Hematopoietic multipotent progenitor cell treated with erythropoietin and hydrocortisone succinate and interleukin-3 and kit ligand, for 4 days (in vitro differentiated cells): ENCODE results near the gene SOX2.
"Not testable (repeated sequence)": the region's sequence is repeated elsewhere in the genome, so short reads cannot be mapped to it uniquely, and the experiment has no call there.

ENCODE experiments used
- DNase-seq: peaks from one replicate; pipeline ENCODE4 v3.0.0-alpha.2; 2015

The SOX2 gene

GRCh38 chr3:181724192-181724965 is 12.7 kb downstream of the SOX2 start:
- no peak for DNase-seq

- no peak for DNase-seq
These were observed 13.5 kb downstream of the SOX2 start for GRCh38 chr3:181725131-181725731.

- DNase-seq = no peak
These were observed 14.1 kb downstream of the SOX2 start for GRCh38 chr3:181725830-181726229.

- DNase-seq = no peak
These were observed 14.9 kb downstream of the SOX2 start for GRCh38 chr3:181726351-181727330.

GRCh38 chr3:181727341-181728032 is 15.8 kb downstream of the SOX2 start:
- no peak for DNase-seq

- no peak for DNase-seq
These were observed 17.0 kb downstream of the SOX2 start for GRCh38 chr3:181728470-181729340.

GRCh38 chr3:181729341-181729869 is 17.7 kb downstream of the SOX2 start:
- no peak for DNase-seq

GRCh38 chr3:181730316-181730715 is 18.6 kb downstream of the SOX2 start:
- DNase-seq = no peak

- no peak for DNase-seq
These were observed 19.2 kb downstream of the SOX2 start for GRCh38 chr3:181730934-181731333.

- DNase-seq = no peak
These were observed 24.2 kb downstream of the SOX2 start for GRCh38 chr3:181735911-181736310.

GRCh38 chr3:181738551-181738950 is 26.8 kb downstream of the SOX2 start:
- no peak for DNase-seq

- DNase-seq = no peak
These were observed 27.9 kb downstream of the SOX2 start for GRCh38 chr3:181739628-181740027.

- no peak for DNase-seq
These were observed 29.7 kb downstream of the SOX2 start for GRCh38 chr3:181741417-181741816.

- DNase-seq = no peak
These were observed 40.5 kb downstream of the SOX2 start for GRCh38 chr3:181752202-181752671.

GRCh38 chr3:181753391-181753790 is 41.7 kb downstream of the SOX2 start:
- DNase-seq = no peak

GRCh38 chr3:181755959-181756358 is 44.2 kb downstream of the SOX2 start:
- DNase-seq = no peak

GRCh38 chr3:181756645-181757297 is 45.0 kb downstream of the SOX2 start:
- DNase-seq = no peak

- DNase-seq = no peak
These were observed 46.1 kb downstream of the SOX2 start for GRCh38 chr3:181757694-181758306.

- DNase-seq = no peak
These were observed 50.2 kb downstream of the SOX2 start for GRCh38 chr3:181761906-181762305.

- not testable (repeated sequence) for DNase-seq
These were observed 52.3 kb downstream of the SOX2 start for GRCh38 chr3:181764033-181764432.
